ENCODE measurements around the gene CACUL1.
A peak's percentile ranks its signal among the peaks of the same experiment; 100 is the strongest.

DNA sequence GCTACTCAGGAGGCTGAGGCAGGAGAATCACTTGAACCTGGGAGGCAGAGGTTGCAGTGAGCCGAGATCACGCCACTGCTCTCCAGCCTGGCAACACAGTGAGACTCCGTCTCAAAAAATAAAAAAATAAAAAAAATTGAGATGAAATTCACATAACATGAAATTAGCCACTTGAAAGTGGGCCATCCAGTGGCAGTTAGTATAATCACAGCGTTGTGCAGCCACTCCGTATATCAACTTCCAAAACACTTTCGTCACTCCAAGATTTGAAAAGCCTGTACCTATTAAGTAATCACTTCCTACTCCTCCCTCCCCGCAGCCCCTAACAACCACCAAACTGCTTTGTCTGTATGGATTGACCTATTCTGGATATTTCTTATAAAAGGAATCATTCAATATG is 20.7 kb upstream of the CACUL1 start:
- TF ChIP-seq CTCF (IDR thresholded peaks at IDR 0.05; ENCODE audit: low read depth, low read length, missing input control) (peak; percentile 21), JUND (IDR thresholded peaks at IDR 0.05) (no peak)

Measured in liver (tissue), 3 donors.